Endometrial microvascular endothelial cells (primary cell): ENCODE data around the gene SLC6A5. TPM values are rescaled to one million over a fixed set of nuclear protein-coding genes. Genes with fewer than 3 reads are reported as not detected.

Source experiments
- total RNA-seq: library from RNA; depleted of rRNA; stranded (reverse); fragments of >200 nt; gene quantifications from one replicate; pipeline ENCODE4 v1.2.3, GENCODE V29; 2015; ENCODE audit errors: inconsistent ontology term

Gene SLC6A5
- total RNA-seq, 1 donor from 2014 or later = not detected

Other genes starting within 250 kb of the SLC6A5 start
- gene HTATIP2, start 235.9 kb upstream of the SLC6A5 start, total RNA-seq = 122 TPM
- gene PRMT3, start 211.9 kb upstream of the SLC6A5 start, total RNA-seq = 19.9 TPM
- gene NELL1, start 70.0 kb downstream of the SLC6A5 start, total RNA-seq = not detected